ENCODE results near the gene PLXNB3.
"Not testable (repeated sequence)": the region's sequence is repeated elsewhere in the genome, so short reads cannot be mapped to it uniquely, and the experiment has no call there.

PLXNB3 gene

DNA sequence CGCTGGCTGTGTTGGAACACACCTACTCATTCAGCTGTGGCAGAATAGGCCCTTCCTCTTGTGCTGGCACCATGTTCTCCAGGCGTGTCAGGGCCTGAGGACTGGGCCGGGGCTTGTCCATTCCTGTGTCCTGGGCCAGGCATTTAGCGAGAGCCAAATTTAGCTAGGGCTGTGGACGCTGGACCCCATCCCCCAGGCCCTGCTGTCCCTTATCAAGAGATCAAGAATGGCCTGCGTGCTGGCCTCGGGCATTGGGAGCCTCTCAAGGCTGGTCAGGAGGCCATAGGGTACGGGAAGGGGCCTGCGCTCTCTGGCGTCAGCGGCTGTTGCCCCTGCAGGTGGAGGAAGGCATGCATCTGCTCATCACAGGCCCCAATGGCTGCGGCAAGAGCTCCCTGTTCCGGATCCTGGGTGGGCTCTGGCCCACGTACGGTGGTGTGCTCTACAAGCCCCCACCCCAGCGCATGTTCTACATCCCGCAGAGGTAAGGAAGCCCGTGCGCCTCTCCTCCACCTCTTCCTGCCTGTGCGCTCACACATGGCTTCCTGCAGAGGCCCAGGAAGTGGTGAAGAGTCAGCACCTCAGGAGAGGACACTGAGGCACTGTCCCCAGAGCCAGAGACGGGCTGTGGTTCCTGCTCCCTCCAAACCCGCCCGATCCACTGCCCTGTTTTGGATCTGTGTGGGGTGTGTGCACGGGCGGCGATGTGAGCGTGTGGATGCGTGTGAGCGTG, 24.1 kb upstream of the PLXNB3 start:
- no peak for DNase-seq (ENCODE audit: insufficient read length, low spot score)
- TF ChIP-seq CTCF (IDR thresholded peaks at IDR 0.05; ENCODE audit: insufficient read depth, missing control alignments): no peak
- FAIRE-seq: no peak

DNA sequence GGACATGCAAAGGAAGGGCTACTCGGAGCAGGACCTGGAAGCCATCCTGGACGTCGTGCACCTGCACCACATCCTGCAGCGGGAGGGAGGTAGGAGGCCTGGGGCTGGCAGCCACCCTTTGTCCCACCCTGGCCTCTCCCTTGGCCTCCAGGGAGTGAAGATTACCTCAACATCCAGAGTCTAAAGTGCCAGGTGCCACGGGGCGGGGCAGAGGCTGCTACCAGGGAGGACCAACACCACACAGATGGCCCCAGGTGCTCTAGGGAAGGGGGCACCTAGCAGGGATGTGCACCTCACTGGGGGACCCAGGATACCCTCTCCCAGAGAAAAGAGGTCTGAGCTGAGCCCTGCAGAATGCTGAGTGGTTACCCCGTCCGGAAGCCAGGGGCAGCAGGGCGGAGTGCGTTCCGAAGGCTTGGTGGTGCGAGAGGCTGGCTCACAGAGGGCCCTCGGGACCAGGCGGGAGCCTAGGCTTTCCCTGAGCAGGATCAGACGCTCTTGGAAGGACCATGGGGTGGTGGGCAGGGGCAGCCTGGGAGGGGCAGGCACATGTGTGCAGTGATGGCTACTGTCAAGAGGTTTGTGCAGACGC, 23.3 kb upstream of the PLXNB3 start:
- no peak for FAIRE-seq
- TF ChIP-seq CTCF (IDR thresholded peaks at IDR 0.05; ENCODE audit: insufficient read depth, missing control alignments): no peak
- no peak for DNase-seq (ENCODE audit: insufficient read length, low spot score)

DNA sequence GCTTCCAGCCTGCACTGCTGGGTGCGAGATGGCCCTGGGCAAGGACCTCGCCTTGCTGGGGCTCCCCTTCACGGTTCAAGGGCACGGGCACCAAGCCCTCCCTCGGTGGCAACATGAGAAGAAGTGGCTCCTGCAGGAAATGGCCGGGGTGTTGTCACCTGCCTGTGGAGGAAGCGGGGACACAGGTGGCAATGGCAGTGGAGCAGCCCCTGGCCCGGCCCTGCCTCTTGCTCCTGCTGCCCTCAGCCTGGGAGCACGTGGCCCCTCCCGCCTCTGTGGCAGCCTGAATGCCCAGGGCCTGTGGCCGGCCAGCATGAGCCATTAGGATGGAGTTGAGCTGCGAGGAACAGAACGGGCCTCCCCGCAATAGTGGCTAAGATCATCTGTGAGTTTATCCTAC, 22.6 kb upstream of the PLXNB3 start:
- no peak for TF ChIP-seq CTCF (IDR thresholded peaks at IDR 0.05; ENCODE audit: insufficient read depth, missing control alignments)
- no peak for DNase-seq (ENCODE audit: insufficient read length, low spot score)
- no peak for FAIRE-seq

- not testable (repeated sequence) for FAIRE-seq; DNase-seq (ENCODE audit: insufficient read length, low spot score)
Observed at GRCh38 chrX:153742111-153742510, 21.9 kb upstream of the PLXNB3 start.

DNA sequence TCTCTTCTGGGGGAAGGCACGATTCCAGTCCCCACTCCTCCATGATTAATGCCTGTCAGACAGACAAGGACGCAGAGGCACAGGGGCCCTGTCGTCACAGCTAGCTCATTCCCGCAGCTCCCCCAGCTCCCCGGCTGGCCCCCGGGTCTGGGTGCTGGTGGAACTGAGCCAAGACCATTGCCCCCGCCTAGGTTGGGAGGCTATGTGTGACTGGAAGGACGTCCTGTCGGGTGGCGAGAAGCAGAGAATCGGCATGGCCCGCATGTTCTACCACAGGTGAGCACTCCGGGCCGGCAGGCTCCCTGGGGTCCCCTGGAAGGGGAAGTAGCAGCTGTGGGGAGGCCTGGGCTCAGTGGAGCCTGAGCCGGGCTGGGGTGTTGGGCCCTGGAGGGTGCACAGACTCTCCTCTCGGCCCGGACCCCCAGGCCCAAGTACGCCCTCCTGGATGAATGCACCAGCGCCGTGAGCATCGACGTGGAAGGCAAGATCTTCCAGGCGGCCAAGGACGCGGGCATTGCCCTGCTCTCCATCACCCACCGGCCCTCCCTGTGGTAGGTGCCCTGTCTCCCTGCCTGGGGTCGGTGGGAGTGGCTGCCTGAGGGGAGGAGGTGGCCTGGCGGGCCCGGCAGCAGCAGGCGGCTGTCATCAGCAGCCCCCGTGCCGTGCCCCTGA, 21.1 kb upstream of the PLXNB3 start:
- not testable (repeated sequence) for DNase-seq (ENCODE audit: insufficient read length, low spot score); FAIRE-seq

GRCh38 chrX:153743468-153744209, 20.4 kb upstream of the PLXNB3 start:
- not testable (repeated sequence) for DNase-seq (ENCODE audit: insufficient read length, low spot score); FAIRE-seq

DNA sequence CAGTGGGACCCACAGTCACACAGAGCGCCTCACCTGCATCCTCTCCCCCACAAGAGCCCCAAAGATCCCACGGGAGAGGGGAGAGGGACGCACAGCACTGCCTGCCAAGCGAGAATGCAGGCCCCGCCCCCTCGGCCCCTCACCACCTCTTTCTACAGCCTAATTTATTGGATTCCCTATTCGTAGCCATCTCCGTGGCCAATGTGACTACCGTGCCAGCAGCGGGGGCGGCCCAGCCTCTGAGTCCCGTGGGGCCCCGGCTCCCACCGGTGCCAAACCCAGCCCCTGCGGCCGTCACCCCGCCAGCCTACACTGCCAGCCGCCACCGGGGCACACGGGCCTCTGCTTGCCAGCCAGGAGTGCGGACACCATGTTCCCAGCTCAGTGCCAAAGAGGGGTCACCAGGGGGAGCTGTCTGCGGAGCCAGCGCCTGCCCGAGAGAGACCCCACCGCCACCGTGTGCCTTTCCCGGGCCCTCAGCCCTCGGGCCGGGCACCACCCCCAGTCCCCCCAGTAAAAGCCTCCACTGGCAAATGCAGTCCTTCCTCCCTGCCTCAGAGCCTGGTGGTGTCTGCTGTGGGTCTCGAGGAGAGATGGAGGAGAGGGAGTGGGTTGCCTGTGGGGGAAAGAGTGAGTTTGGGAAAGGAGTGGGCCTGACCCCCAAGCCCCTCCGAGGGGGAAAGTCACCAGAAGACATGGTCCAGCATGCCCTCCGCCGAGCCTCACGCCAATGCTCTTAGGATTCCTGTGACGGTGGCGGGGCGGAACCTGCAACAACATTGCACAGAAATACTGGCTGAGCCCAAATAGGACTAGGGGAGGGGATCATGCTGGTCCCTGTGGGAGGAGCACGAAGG, 19.6 kb upstream of the PLXNB3 start:
- DNase-seq (ENCODE audit: insufficient read length, low spot score) (no peak), FAIRE-seq (no peak)
- no peak for TF ChIP-seq CTCF (IDR thresholded peaks at IDR 0.05; ENCODE audit: insufficient read depth, missing control alignments)

- not testable (repeated sequence) for DNase-seq (ENCODE audit: insufficient read length, low spot score); FAIRE-seq
Observed at GRCh38 chrX:153745067-153745433, 19.0 kb upstream of the PLXNB3 start.
